Panc1 (cell line): ENCODE measurements around the gene KLHDC10.

Source experiments
- POLR2AphosphoS5 ChIP-seq: IDR thresholded peaks from 2 replicates; pipeline ENCODE4 v1.6.1; 2012; ENCODE audit warnings: mild to moderate bottlenecking, low read depth, low read length, moderate library complexity
- SIN3A ChIP-seq: IDR thresholded peaks from 2 replicates; pipeline ENCODE4 v1.6.1; 2012; ENCODE audit warnings: low read depth, mild to moderate bottlenecking, low read length, moderate library complexity, borderline replicate concordance; ENCODE audit not compliant: insufficient read depth
- TCF7L2 ChIP-seq: IDR thresholded peaks from 2 replicates; pipeline ENCODE4 v1.6.1; 2011; ENCODE audit warnings: mild to moderate bottlenecking, low read depth, low read length, inconsistent platforms
- TF ChIP-seq, protein P1 (sequence below), 2 experiments: IDR thresholded peaks; 2 replicates each; pipeline ENCODE4 v1.6.1; 2011 to 2012; ENCODE audit warnings: low read depth in 2 of 2, control low read depth in 1 of 2, low read length in 1 of 2, mild to moderate bottlenecking in 1 of 2, moderate library complexity in 1 of 2; ENCODE audit not compliant: insufficient read depth in 1 of 2

DNA sequence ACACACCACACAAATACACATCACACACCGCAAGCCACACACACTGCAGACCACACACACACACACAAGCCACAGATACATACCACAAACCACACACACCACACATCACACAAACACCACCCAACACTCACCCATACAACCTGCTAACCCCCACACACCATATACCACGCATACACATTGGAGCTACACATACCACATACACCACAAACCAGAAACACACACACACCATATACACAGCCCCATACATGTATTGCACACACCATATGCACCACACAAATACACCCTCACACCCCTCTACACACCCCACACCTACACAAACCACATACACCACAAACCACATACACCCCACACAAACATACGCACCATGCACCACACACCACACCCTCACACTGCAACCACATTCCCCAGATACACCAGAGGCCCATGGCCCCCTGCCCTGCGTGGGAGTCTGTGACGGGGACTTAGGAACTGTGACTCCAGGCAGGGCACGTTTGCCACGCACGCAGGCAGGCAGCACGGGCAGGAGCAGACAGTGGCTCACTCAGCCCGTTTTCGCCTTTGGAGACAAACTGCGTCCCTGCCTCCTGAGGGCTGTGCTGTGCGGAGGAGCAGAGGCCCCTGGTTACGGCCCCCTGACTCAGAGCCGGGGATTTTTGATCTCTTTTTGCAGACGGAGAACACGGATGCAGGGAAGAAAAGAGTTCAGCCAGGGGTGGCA lies 82.3 kb downstream of the KLHDC10 start:
- no peak for TF ChIP-seq POLR2AphosphoS5
- TF ChIP-seq, protein P1, sequence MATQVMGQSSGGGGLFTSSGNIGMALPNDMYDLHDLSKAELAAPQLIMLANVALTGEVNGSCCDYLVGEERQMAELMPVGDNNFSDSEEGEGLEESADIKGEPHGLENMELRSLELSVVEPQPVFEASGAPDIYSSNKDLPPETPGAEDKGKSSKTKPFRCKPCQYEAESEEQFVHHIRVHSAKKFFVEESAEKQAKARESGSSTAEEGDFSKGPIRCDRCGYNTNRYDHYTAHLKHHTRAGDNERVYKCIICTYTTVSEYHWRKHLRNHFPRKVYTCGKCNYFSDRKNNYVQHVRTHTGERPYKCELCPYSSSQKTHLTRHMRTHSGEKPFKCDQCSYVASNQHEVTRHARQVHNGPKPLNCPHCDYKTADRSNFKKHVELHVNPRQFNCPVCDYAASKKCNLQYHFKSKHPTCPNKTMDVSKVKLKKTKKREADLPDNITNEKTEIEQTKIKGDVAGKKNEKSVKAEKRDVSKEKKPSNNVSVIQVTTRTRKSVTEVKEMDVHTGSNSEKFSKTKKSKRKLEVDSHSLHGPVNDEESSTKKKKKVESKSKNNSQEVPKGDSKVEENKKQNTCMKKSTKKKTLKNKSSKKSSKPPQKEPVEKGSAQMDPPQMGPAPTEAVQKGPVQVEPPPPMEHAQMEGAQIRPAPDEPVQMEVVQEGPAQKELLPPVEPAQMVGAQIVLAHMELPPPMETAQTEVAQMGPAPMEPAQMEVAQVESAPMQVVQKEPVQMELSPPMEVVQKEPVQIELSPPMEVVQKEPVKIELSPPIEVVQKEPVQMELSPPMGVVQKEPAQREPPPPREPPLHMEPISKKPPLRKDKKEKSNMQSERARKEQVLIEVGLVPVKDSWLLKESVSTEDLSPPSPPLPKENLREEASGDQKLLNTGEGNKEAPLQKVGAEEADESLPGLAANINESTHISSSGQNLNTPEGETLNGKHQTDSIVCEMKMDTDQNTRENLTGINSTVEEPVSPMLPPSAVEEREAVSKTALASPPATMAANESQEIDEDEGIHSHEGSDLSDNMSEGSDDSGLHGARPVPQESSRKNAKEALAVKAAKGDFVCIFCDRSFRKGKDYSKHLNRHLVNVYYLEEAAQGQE (IDR thresholded peaks at IDR 0.05; ENCODE audit: insufficient read depth in 1 of 2, low read depth in 2 of 2, low read length in 1 of 2) = no peak
- TF ChIP-seq SIN3A = no peak
- TF ChIP-seq TCF7L2 = no peak
